Psoas muscle (tissue), 8 donors: ENCODE data around the gene EXOC3L1. TPM values are rescaled to one million over a fixed set of nuclear protein-coding genes. Genes with fewer than 3 reads are reported as not detected.
A peak's percentile ranks its signal among the peaks of the same experiment; 100 is the strongest.

Experiments used
- ATAC-seq, 4 donors: fragments of 200-7000 bp; cut with Tn5 transposase; one replicate each; pipeline ENCODE4 v1.9.1; 2020; ENCODE audit warnings: moderate library complexity in 3 of 4, mild to moderate bottlenecking in 2 of 4
- DNase-seq, 2 donors: peaks; one replicate each; pipeline ENCODE4 v3.0.0-alpha.2; 2020
- H3K27ac ChIP-seq: fragments of 200-600 bp; one replicate; pipeline ENCODE4 v1.8.0; 2022
- H3K27me3 ChIP-seq, 3 donors: fragments of 200-600 bp in 1 of 3; one replicate each; pipeline versions ENCODE4 v1.6.1 to v1.8.0; 2013 to 2022; ENCODE audit warnings: low read length in 2 of 3, mild to moderate bottlenecking in 2 of 3, moderate library complexity in 1 of 3; ENCODE audit not compliant: insufficient read depth in 3 of 3
- H3K36me3 ChIP-seq, 2 donors: fragments of 200-600 bp in 1 of 2; one replicate each; pipeline versions ENCODE4 v1.6.1 to v1.8.0; 2013 to 2022; ENCODE audit warnings: low read depth in 1 of 2, mild to moderate bottlenecking in 1 of 2, moderate library complexity in 1 of 2; ENCODE audit not compliant: insufficient read depth in 1 of 2
- H3K4me1 ChIP-seq: fragments of 200-600 bp; one replicate; pipeline ENCODE4 v1.8.0; 2022
- H3K4me3 ChIP-seq: fragments of 200-600 bp; one replicate; pipeline ENCODE4 v1.8.0; 2022; ENCODE audit warnings: mild to moderate bottlenecking
- H3K9me3 ChIP-seq: fragments of 200-600 bp; one replicate; pipeline ENCODE4 v1.8.0; 2022
- CTCF ChIP-seq: fragments of 200-600 bp; IDR thresholded peaks from one replicate; pipeline ENCODE4 v1.8.0; 2022; ENCODE audit warnings: antibody characterized with exemption
- WGBS, 3 donors: extraction: QIAGEN DNeasy Blood & Tissue Kit; methylation state at CpG; one replicate each; pipeline versions ENCODE4 v1.1.6 to v1.1.7; 2013; 5-methylcytosine and 5-hydroxymethylcytosine counted together
- intact Hi-C, 2 donors: fragments of 100-400 bp; cut with DNase I; formaldehyde crosslinking; loops; one replicate each; pipeline versions ENCODE4 v1.11.0 to v1.14.2; 2022
- polyA plus RNA-seq, 3 donors: library from polyadenylated mRNA; stranded (reverse); fragments of 200-250 nt; gene quantifications; one replicate each; pipeline ENCODE4 v1.2.3, GENCODE V29; 2013
- total RNA-seq, 4 donors: library from RNA; stranded (reverse); fragmentation: NEBNext Ultra II Directional in 2 of 4; extraction: Animal tissue kit (Norgen Biotek cat#: 25700) in 2 of 4; gene quantifications; one replicate each; pipeline versions ENCODE4 v1.2.1 to v1.2.4, GENCODE V29; 2021 to 2023
- donor health status: healthy with polysubstance abuse.
- donor health status: DM: no; HTN: no; CAD: no; lungs with moderate emphysema.
- donor health status: Bipolar disorder and iron deficiency.
- donor health status: healthy.
- donor health status: DM: yes; HTN: yes; CAD: no.
- donor health status: DM: no; HTN: no; CAD: no.
- donor health status: DM: no; HTN: no; CAD: no.
- donor health status: DM: yes; HTN: yes; CAD: no.

The EXOC3L1 gene
- total and polyA plus RNA-seq, 7 donors: 0.84 to 3.4 (median 1.2) TPM

GRCh38 chr16:67145746-67146145 lies 44.2 kb downstream of the EXOC3L1 start:
- Histone ChIP-seq H3K4me1 (peaks cover 2% of the 10 kb centered on the region), H3K27me3 (peaks cover 0 to 15% (median 0%) of the 10 kb centered on the region in 3 donors), H3K9me3 (no peaks in the 10 kb centered on the region), H3K36me3 (peaks cover 19 to 86% of the 10 kb centered on the region in 2 donors), H3K27ac (no peak overlapping the region), H3K4me3 (no peak overlapping the region)
- ATAC-seq: no peak
- no peak for TF ChIP-seq CTCF
- WGBS, 3 donors: 81 to 89% (median 84%) methylated on average over 2 of the region's 2 CpGs
- intact Hi-C loops: no loop called here
- DNase-seq: no peak

- 90 to 100% (median 97%) methylated on average over 2 of the region's 2 CpGs for WGBS, 3 donors
- no peak overlapping the region for H3K4me3 ChIP-seq
- H3K27ac ChIP-seq: no peak overlapping the region
- no peaks in the 10 kb centered on the region for H3K4me1 ChIP-seq
- ATAC-seq (no peak), DNase-seq (no peak)
- H3K27me3 ChIP-seq: peaks cover 0 to 7% (median 0%) of the 10 kb centered on the region in 3 donors
- TF ChIP-seq CTCF: no peak
- H3K9me3 ChIP-seq: no peaks in the 10 kb centered on the region
- intact Hi-C loops: no loop called here
- H3K36me3 ChIP-seq: peaks cover 21 to 94% of the 10 kb centered on the region in 2 donors
These were observed 45.0 kb downstream of the EXOC3L1 start for GRCh38 chr16:67144943-67145342.

GRCh38 chr16:67142342-67142741 lies 47.6 kb downstream of the EXOC3L1 start:
- Histone ChIP-seq H3K4me3 (no peak overlapping the region), H3K9me3 (no peaks in the 10 kb centered on the region), H3K27me3 (no peaks in the 10 kb centered on the region), H3K36me3 (peaks cover 22 to 100% of the 10 kb centered on the region in 2 donors), H3K4me1 (no peaks in the 10 kb centered on the region), H3K27ac (no peak overlapping the region)
- DNase-seq (no peak), ATAC-seq (no peak)
- intact Hi-C loops: no loop called here
- 89 to 97% (median 91%) methylated on average over 9 of the region's 9 CpGs for WGBS, 3 donors
- no peak for TF ChIP-seq CTCF

GRCh38 chr16:67141391-67141790 lies 48.5 kb downstream of the EXOC3L1 start:
- Histone ChIP-seq H3K4me1 (no peaks in the 10 kb centered on the region), H3K27ac (peak overlapping the region; percentile 41), H3K9me3 (no peaks in the 10 kb centered on the region), H3K4me3 (no peak overlapping the region), H3K27me3 (no peaks in the 10 kb centered on the region), H3K36me3 (peaks cover 16 to 100% of the 10 kb centered on the region in 2 donors)
- TF ChIP-seq CTCF: no peak
- intact Hi-C loops: no loop called here
- ATAC-seq: peak; percentile 81 to 90 (median 87)
- WGBS, 3 donors: 80 to 91% (median 85%) methylated on average over 12 to 13 of the region's 13 CpGs
- DNase-seq: peak in 1 of 2 donors; percentile 75

- no peaks in the 10 kb centered on the region for H3K27me3 ChIP-seq
- H3K36me3 ChIP-seq: peaks cover 25 to 100% of the 10 kb centered on the region in 2 donors
- no peaks in the 10 kb centered on the region for H3K9me3 ChIP-seq
- WGBS, 3 donors: 41 to 52% (median 48%) methylated on average over 3 of the region's 3 CpGs
- no peak for TF ChIP-seq CTCF
- H3K4me1 ChIP-seq: no peaks in the 10 kb centered on the region
- no peak overlapping the region for H3K4me3 ChIP-seq
- intact Hi-C loops: no loop called here
- DNase-seq (no peak), ATAC-seq (no peak)
- H3K27ac ChIP-seq: no peak overlapping the region
These were observed 52.3 kb downstream of the EXOC3L1 start for GRCh38 chr16:67137605-67138004.
